AG09319 (cell line): ENCODE data around the gene CHN2.
A peak's percentile ranks its signal among the peaks of the same experiment; 100 is the strongest.

ENCODE experiments used
- DNase-seq: peaks from one replicate; pipeline ENCODE4 v3.0.0-alpha.2; 2010; ENCODE audit warnings: low read depth; ENCODE audit errors: extremely low read depth
- CTCF ChIP-seq: IDR thresholded peaks from 2 replicates; pipeline ENCODE4 v1.5.1; 2011; ENCODE audit warnings: low read depth, mild to moderate bottlenecking, inconsistent platforms, low read length, moderate library complexity

The CHN2 gene

GRCh38 chr7:29236649-29237048, 42.1 kb downstream of the CHN2 start:
- no peak for DNase-seq
- TF ChIP-seq CTCF: no peak

GRCh38 chr7:29237489-29237888, 42.9 kb downstream of the CHN2 start:
- DNase-seq: no peak
- no peak for TF ChIP-seq CTCF

- peak; percentile 9 for TF ChIP-seq CTCF
- no peak for DNase-seq
Measured at GRCh38 chr7:29239638-29240037, 45.1 kb downstream of the CHN2 start.

GRCh38 chr7:29242265-29242664, 47.7 kb downstream of the CHN2 start:
- no peak for DNase-seq
- TF ChIP-seq CTCF: no peak

- TF ChIP-seq CTCF: no peak
- DNase-seq: no peak
Measured at GRCh38 chr7:29243910-29244655, 49.5 kb downstream of the CHN2 start.

GRCh38 chr7:29247224-29247962, 52.8 kb downstream of the CHN2 start:
- TF ChIP-seq CTCF: no peak
- DNase-seq: no peak

- TF ChIP-seq CTCF: no peak
- no peak for DNase-seq
Measured at GRCh38 chr7:29247963-29248236, 53.3 kb downstream of the CHN2 start.
